IMR-90 (cell line): ENCODE data around the gene ATG12. TPM values are rescaled to one million over a fixed set of nuclear protein-coding genes. Genes with fewer than 3 reads are reported as not detected.
A peak's percentile ranks its signal among the peaks of the same experiment; 100 is the strongest.

Source experiments
- ATAC-seq: fragments of 200-7000 bp; cut with Tn5 transposase; 2 replicates; pipeline ENCODE4 v1.9.1; 2020; ENCODE audit warnings: low read depth, mild to moderate bottlenecking, moderate library complexity
- BruUV-seq: library from RNA; stranded (reverse); fragments of 400-500 nt; replicated peaks from 2 replicates; lab custom pipeline; 2021; lab: Mats Ljungman, UMichigan
- CTCF ChIA-PET: fragments of 300-600 bp; formaldehyde crosslinking; extraction: SDS; loops from one replicate; lab custom pipeline; 2021; ENCODE audit warnings: antibody characterized with exemption; lab: Yijun Ruan, JAX
- POLR2A ChIA-PET: fragments of 300-600 bp; sonication (Branson Sonifier 250); formaldehyde crosslinking; loops from one replicate; lab custom pipeline; 2022; ENCODE audit warnings: antibody characterized with exemption; ENCODE audit not compliant: unreplicated experiment; lab: Charles Lee
- DNase-seq: peaks from one replicate; pipeline ENCODE4 v3.0.0; 2013
- H2AFZ ChIP-seq: replicated peaks from 2 replicates; pipeline ENCODE3; 2013; ENCODE audit warnings: low read length, mild to moderate bottlenecking; ENCODE audit not compliant: poor library complexity
- H2AK5ac ChIP-seq: 2 replicates; pipeline ENCODE4 v1.6.1; 2013; ENCODE audit warnings: low read depth, low read length, inconsistent platforms
- H2AK9ac ChIP-seq: replicated peaks from 2 replicates; pipeline ENCODE3; 2013; ENCODE audit warnings: mild to moderate bottlenecking, low read depth, low read length, moderate library complexity; ENCODE audit not compliant: poor library complexity
- H2BK120ac ChIP-seq: 2 replicates; pipeline ENCODE4 v1.6.1; 2013; ENCODE audit warnings: low read depth, low read length, inconsistent platforms
- H2BK15ac ChIP-seq: 3 replicates; pipeline ENCODE4 v1.6.1; 2013; ENCODE audit warnings: low read depth, low read length, inconsistent platforms
- H2BK20ac ChIP-seq: 2 replicates; pipeline ENCODE4 v1.6.1; 2013; ENCODE audit warnings: low read depth, mild to moderate bottlenecking, inconsistent platforms, low read length, moderate library complexity
- H2BK5ac ChIP-seq: 2 replicates; pipeline ENCODE4 v1.6.1; 2013; ENCODE audit warnings: mild to moderate bottlenecking, low read depth, low read length, inconsistent platforms; ENCODE audit not compliant: poor library complexity, severe bottlenecking
- H3K14ac ChIP-seq: replicated peaks from 2 replicates; pipeline ENCODE4 v1.6.1; 2013; ENCODE audit warnings: low read depth, low read length, inconsistent platforms
- H3K18ac ChIP-seq: 2 replicates; pipeline ENCODE4 v1.6.1; 2013; ENCODE audit warnings: low read depth, low read length, control low read depth
- H3K23ac ChIP-seq: 2 replicates; pipeline ENCODE4 v1.6.1; 2013; ENCODE audit warnings: low read depth, low read length, inconsistent platforms
- H3K27ac ChIP-seq: 2 replicates; pipeline ENCODE4 v1.5.1; 2013; ENCODE audit warnings: mild to moderate bottlenecking, control low read depth, low read length; ENCODE audit not compliant: insufficient read depth
- H3K27me3 ChIP-seq: 2 replicates; pipeline ENCODE4 v1.6.1; 2013; ENCODE audit warnings: low read length; ENCODE audit not compliant: control insufficient read depth, insufficient read depth
- H3K36me3 ChIP-seq: 2 replicates; pipeline ENCODE4 v1.6.1; 2013; ENCODE audit warnings: low read length, mixed read lengths; ENCODE audit not compliant: control insufficient read depth, insufficient read depth
- H3K4ac ChIP-seq: 2 replicates; pipeline ENCODE4 v1.6.1; 2013; ENCODE audit warnings: low read depth, low read length, inconsistent platforms
- H3K4me1 ChIP-seq: 2 replicates; pipeline ENCODE4 v1.6.1; 2013; ENCODE audit warnings: low read length, mixed read lengths; ENCODE audit not compliant: control insufficient read depth, insufficient read depth
- H3K4me2 ChIP-seq: 2 replicates; pipeline ENCODE4 v1.6.1; 2013; ENCODE audit warnings: low read depth, mild to moderate bottlenecking, control low read depth, low read length, moderate library complexity
- H3K4me3 ChIP-seq: 2 replicates; pipeline ENCODE4 v1.5.1; 2013; ENCODE audit warnings: low read depth, mild to moderate bottlenecking, control low read depth, low read length, moderate library complexity; ENCODE audit not compliant: insufficient read depth
- H3K56ac ChIP-seq: 2 replicates; pipeline ENCODE4 v1.6.1; 2013; ENCODE audit warnings: low read length, inconsistent platforms; ENCODE audit not compliant: insufficient read depth; ENCODE audit errors: extremely low read depth
- H3K79me1 ChIP-seq, 2 experiments: 2 replicates each; pipeline ENCODE4 v1.6.1; 2013; ENCODE audit warnings: low read length in 2 of 2, inconsistent platforms in 1 of 2, low read depth in 1 of 2
- H3K9ac ChIP-seq: 2 replicates; pipeline ENCODE4 v1.6.1; 2013; ENCODE audit warnings: low read depth, low read length, control low read depth
- H3K9me1 ChIP-seq: 2 replicates; pipeline ENCODE4 v1.6.1; 2013; ENCODE audit warnings: low read length, inconsistent platforms; ENCODE audit not compliant: insufficient read depth
- H3K9me3 ChIP-seq: 2 replicates; pipeline ENCODE4 v1.6.1; 2013; ENCODE audit warnings: low read length; ENCODE audit not compliant: control insufficient read depth, insufficient read depth
- H4K20me1 ChIP-seq: 2 replicates; pipeline ENCODE4 v1.6.1; 2013; ENCODE audit warnings: low read length, inconsistent platforms; ENCODE audit not compliant: insufficient read depth
- H4K5ac ChIP-seq: 2 replicates; pipeline ENCODE4 v1.6.1; 2013; ENCODE audit warnings: mild to moderate bottlenecking, low read depth, low read length, control low read depth
- H4K8ac ChIP-seq, 2 experiments: 2 replicates each; pipeline ENCODE4 v1.6.1; 2013; ENCODE audit warnings: low read depth in 2 of 2, low read length in 2 of 2, control low read depth in 1 of 2, inconsistent platforms in 1 of 2
- H4K91ac ChIP-seq: 2 replicates; pipeline ENCODE4 v1.6.1; 2013; ENCODE audit warnings: low read depth, low read length, inconsistent platforms; ENCODE audit not compliant: insufficient read depth
- CEBPB ChIP-seq: IDR thresholded peaks from 2 replicates; pipeline ENCODE4 v1.6.1; 2012; ENCODE audit warnings: low read depth, low read length, improper control_type of control experiment
- CHD1 ChIP-seq: IDR thresholded peaks from 2 replicates; pipeline ENCODE4 v1.6.1; 2012; ENCODE audit warnings: low read depth, low read length, improper control_type of control experiment
- CTCF ChIP-seq: conservative IDR thresholded peaks from 2 replicates; pipeline ENCODE4 v1.5.1; 2012; ENCODE audit warnings: mild to moderate bottlenecking, low read depth, low read length, improper control_type of control experiment
- ELK1 ChIP-seq: fragments of 150-350 bp; IDR thresholded peaks from 2 replicates; pipeline ENCODE4 v1.6.1; 2016; ENCODE audit warnings: low read depth, mild to moderate bottlenecking, low read length, moderate library complexity, borderline replicate concordance
- FOS ChIP-seq: fragments of 150-350 bp; IDR thresholded peaks from 2 replicates; pipeline ENCODE4 v1.6.1; 2016; ENCODE audit warnings: low read depth, low read length
- MAFK ChIP-seq: IDR thresholded peaks from 2 replicates; pipeline ENCODE4 v1.6.1; 2012; ENCODE audit warnings: low read depth, low read length, improper control_type of control experiment
- MAZ ChIP-seq: IDR thresholded peaks from 2 replicates; pipeline ENCODE4 v1.6.1; 2012; ENCODE audit warnings: low read depth, mild to moderate bottlenecking, low read length, improper control_type of control experiment, moderate library complexity, borderline replicate concordance
- MXI1 ChIP-seq: IDR thresholded peaks from 2 replicates; pipeline ENCODE4 v1.6.1; 2012; ENCODE audit warnings: low read depth, mild to moderate bottlenecking, low read length, moderate library complexity, borderline replicate concordance
- NFE2L2 ChIP-seq: fragments of 150-350 bp; IDR thresholded peaks from 2 replicates; pipeline ENCODE4 v1.6.1; 2016; ENCODE audit warnings: low read depth, mild to moderate bottlenecking, low read length
- POLR2A ChIP-seq: IDR thresholded peaks from 2 replicates; pipeline ENCODE4 v1.6.1; 2012; ENCODE audit warnings: mild to moderate bottlenecking, low read depth, low read length
- RAD21 ChIP-seq: IDR thresholded peaks from 2 replicates; pipeline ENCODE4 v1.6.1; 2012; ENCODE audit warnings: low read length, improper control_type of control experiment
- RCOR1 ChIP-seq: IDR thresholded peaks from 2 replicates; pipeline ENCODE4 v1.6.1; 2012; ENCODE audit warnings: mild to moderate bottlenecking, low read length, improper control_type of control experiment; ENCODE audit not compliant: insufficient replicate concordance
- RFX5 ChIP-seq: IDR thresholded peaks from 2 replicates; pipeline ENCODE4 v1.8.0; 2012; ENCODE audit warnings: low read depth, mild to moderate bottlenecking, low read length, moderate library complexity
- SMC3 ChIP-seq: fragments of 150-350 bp; IDR thresholded peaks from 2 replicates; pipeline ENCODE4 v1.6.1; 2016; ENCODE audit warnings: low read depth, mild to moderate bottlenecking, antibody characterized with exemption, low read length, moderate library complexity
- USF2 ChIP-seq: fragments of 150-350 bp; IDR thresholded peaks from 2 replicates; pipeline ENCODE4 v1.6.1; 2017; ENCODE audit warnings: mild to moderate bottlenecking, antibody characterized with exemption, low read length, low read depth
- WGBS, 2 experiments: methylation state at CpG; one replicate each; pipeline versions ENCODE4 v1.1.5 to v1.1.7; 2013; ENCODE audit warnings: missing lambda C conversion rate in 2 of 2; ENCODE audit not compliant: insufficient read length in 1 of 2; ENCODE audit errors: extremely low coverage in 2 of 2; 5-methylcytosine and 5-hydroxymethylcytosine counted together
- dilution Hi-C: fragments of 300-500 bp; cut with HindIII; formaldehyde crosslinking; loops from one replicate; pipeline ENCODE4 v1.14.3; 2018; ENCODE audit warnings: low sequenced_read_pairs; ENCODE audit not compliant: unreplicated experiment
- in situ Hi-C: fragments of 300-500 bp; cut with MboI; formaldehyde crosslinking; loops from 3 replicates; pipeline ENCODE4 v1.14.3; 2019; ENCODE audit warnings: low sequenced_read_pairs, inconsistent platforms, mixed read lengths
- intact Hi-C: fragments of 100-400 bp; cut with micrococcal nuclease; formaldehyde crosslinking; loops from 2 replicates; pipeline ENCODE4 v1.10.0; 2022
- polyA plus RNA-seq, 3 experiments: library from polyadenylated mRNA; depleted of rRNA; stranded (reverse); fragments of >200 nt; gene quantifications; 2 replicates each; pipeline ENCODE4 v1.2.3, GENCODE V29; 2012; ENCODE audit warnings: low replicate concordance in 1 of 3
- total RNA-seq: library from RNA; depleted of rRNA; stranded (reverse); fragments of >200 nt; gene quantifications from 2 replicates; pipeline ENCODE4 v1.2.3, GENCODE V29; 2012

Gene ATG12
- total and polyA plus RNA-seq, 2 of the 4 experiments (the other 2 are of a cell fraction), result 68.0 to 95.7 TPM

GRCh38 chr5:115840873-115841272 is 492 bp downstream of the ATG12 start:
- Histone ChIP-seq H3K79me1 (peaks cover 12 to 33% of the 10 kb centered on the region in 2 experiments), H3K4me2 (peak overlapping the region; percentile 98), H3K9ac (peak overlapping the region; percentile 79), H3K27me3 (no peaks in the 10 kb centered on the region), H2AFZ (peak overlapping the region; percentile 100), H3K18ac (no peak overlapping the region), H4K91ac (peak overlapping the region; percentile 15; the same call in 1 of the 2 replicates), H3K27ac (peak overlapping the region; percentile 99), H3K4me1 (peaks cover 5% of the 10 kb centered on the region), H3K36me3 (peaks cover 4% of the 10 kb centered on the region; the same call in 1 of the 2 replicates), H2AK9ac (peak overlapping the region; percentile 80), H3K9me3 (no peaks in the 10 kb centered on the region), H3K56ac (peak overlapping the region; percentile 97; the same call in 1 of the 2 replicates), H4K5ac (no peak overlapping the region), H2BK5ac (peak overlapping the region; percentile 45), H2BK20ac (no peak overlapping the region), H4K20me1 (peaks cover 37% of the 10 kb centered on the region), H4K8ac (peak overlapping the region in 1 of 2 experiments; percentile 100; a peak in 2 of 4 replicates), H3K23ac (peak overlapping the region; percentile 90; the same call in 1 of the 2 replicates), H2BK15ac (no peak overlapping the region), H3K4ac (peak overlapping the region; percentile 78), H2AK5ac (no peak overlapping the region), H3K4me3 (peak overlapping the region; percentile 82), H2BK120ac (no peak overlapping the region), H3K14ac (peak overlapping the region; percentile 88), H3K9me1 (peaks cover 2% of the 10 kb centered on the region; the same call in 1 of the 2 replicates)
- no TSS peak for BruUV-seq
- DNase-seq (no peak), ATAC-seq (no peak)
- intact Hi-C loops (loop anchor here (2.0 to 5.0 kb wide), 4 partner anchors 138 to 544 kb away; partner anchors contain the start of genes ARL14EPL and CCDC112), dilution Hi-C loops (no loop called here), in situ Hi-C loops (loop anchor here (25.0 kb wide), 1 partner anchor 554 kb away; the partner anchor contains the start of gene CCDC112)
- ChIA-PET CTCF (interaction anchor here (1.3 kb wide), 1 partner anchor 10 kb away, joined by 4 read pairs; no protein-coding TSS in a partner anchor), POLR2A (interaction anchor here (0.6 kb wide), 1 partner anchor 212 kb away, joined by 6 read pairs; no protein-coding TSS in a partner anchor)
- 0% methylated on average over 1 of the region's 5 CpGs; no CpG with 5 or more reads in 1 of the 2 experiments for WGBS, 2 experiments
- no peak for TF ChIP-seq ELK1
- TF ChIP-seq RAD21, result no peak
- TF ChIP-seq CEBPB, result no peak
- no peak for TF ChIP-seq CHD1
- TF ChIP-seq USF2, result no peak
- no peak for TF ChIP-seq RCOR1
- no peak for TF ChIP-seq FOS
- TF ChIP-seq MAZ, result no peak
- no peak for TF ChIP-seq MAFK
- TF ChIP-seq CTCF, result no peak
- no peak for TF ChIP-seq POLR2A
- no peak for TF ChIP-seq MXI1
- no peak for TF ChIP-seq RFX5
- TF ChIP-seq NFE2L2, result no peak
- TF ChIP-seq SMC3, result no peak
